Glomerular visceral epithelial cell (primary cell): Measurements from ENCODE around the gene PMVK.

Experiments
- DNase-seq: peaks from one replicate; pipeline ENCODE4 v3.0.0-alpha.2; 2016; ENCODE audit errors: extremely low spot score

PMVK gene

GRCh38 chr1:154948079-154948478 lies 11.6 kb upstream of the PMVK start:
- no peak for DNase-seq

- no peak for DNase-seq
These were observed 9.7 kb upstream of the PMVK start for GRCh38 chr1:154945962-154946850.

- DNase-seq, result no peak
These were observed 8.8 kb upstream of the PMVK start for GRCh38 chr1:154945160-154945961.

- no peak for DNase-seq
These were observed 8.1 kb upstream of the PMVK start for GRCh38 chr1:154944401-154945159.

- DNase-seq, result no peak
These were observed 7.3 kb upstream of the PMVK start for GRCh38 chr1:154943649-154944400.

GRCh38 chr1:154941333-154942013 lies 5.0 kb upstream of the PMVK start:
- no peak for DNase-seq

- no peak for DNase-seq
These were observed 4.2 kb upstream of the PMVK start for GRCh38 chr1:154940651-154941194.

GRCh38 chr1:154940213-154940560 lies 3.7 kb upstream of the PMVK start:
- DNase-seq, result no peak

GRCh38 chr1:154938604-154939399 lies 2.3 kb upstream of the PMVK start:
- no peak for DNase-seq

- no peak for DNase-seq
These were observed 1.5 kb upstream of the PMVK start for GRCh38 chr1:154937988-154938386.

GRCh38 chr1:154937085-154937987 lies 817 bp upstream of the PMVK start:
- DNase-seq, result peak; percentile 90

GRCh38 chr1:154935749-154936554 lies 567 bp downstream of the PMVK start:
- DNase-seq, result no peak

- no peak for DNase-seq
These were observed 2.1 kb downstream of the PMVK start for GRCh38 chr1:154934358-154934948.

- DNase-seq, result peak; percentile 31
These were observed 4.5 kb downstream of the PMVK start for GRCh38 chr1:154931940-154932487.

GRCh38 chr1:154926201-154926600 lies 10.3 kb downstream of the PMVK start:
- DNase-seq, result no peak

- no peak for DNase-seq
These were observed 11.0 kb downstream of the PMVK start for GRCh38 chr1:154925335-154926170.
